Measurements from ENCODE around the gene DYSF.

GRCh38 chr2:71617266-71617665 is 163.9 kb downstream of the DYSF start:
- TF ChIP-seq CTCF (IDR thresholded peaks at IDR 0.05; ENCODE audit: low read depth, low read length, poor library complexity, severe bottlenecking) = no peak
- TF ChIP-seq EZH2phosphoT487 (IDR thresholded peaks at IDR 0.05; ENCODE audit: borderline replicate concordance, low read length) = no peak
